Lower leg skin (tissue), 4 donors: ENCODE measurements around the gene ABR. TPM values are rescaled to one million over a fixed set of nuclear protein-coding genes. Genes with fewer than 3 reads are reported as not detected.

Source experiments
- DNase-seq, 2 donors: peaks; one replicate each; pipeline ENCODE4 v3.0.0-alpha.2; 2019; ENCODE audit warnings: low spot score in 2 of 2
- H3K4me3 ChIP-seq: fragments of 200-600 bp; sonication (generic); 2 replicates; pipeline ENCODE4 v1.5.1; 2017; ENCODE audit warnings: mild to moderate bottlenecking, low read depth; ENCODE audit not compliant: poor library complexity, severe bottlenecking
- CTCF ChIP-seq, 3 donors: fragments of 450-650 bp; IDR thresholded peaks; one replicate each; pipeline ENCODE4 v1.5.1; 2016; ENCODE audit warnings: antibody characterized with exemption in 3 of 3, mild to moderate bottlenecking in 3 of 3, moderate library complexity in 2 of 3
- POLR2A ChIP-seq, 2 donors: fragments of 450-650 bp; IDR thresholded peaks; one replicate each; pipeline ENCODE4 v1.6.1; 2016 to 2017; ENCODE audit warnings: antibody characterized with exemption in 2 of 2, mild to moderate bottlenecking in 1 of 2, moderate library complexity in 1 of 2
- WGBS, 2 donors: methylation state at CpG; one replicate each; pipeline ENCODE4 v1.1.5; 2018; 5-methylcytosine and 5-hydroxymethylcytosine counted together
- intact Hi-C: fragments of 100-400 bp; cut with DNase I; formaldehyde crosslinking; loops from one replicate; pipeline ENCODE4 v1.15.0; 2023; ENCODE audit warnings: low total_unique reads
- total RNA-seq, 4 donors: library from RNA; depleted of rRNA; stranded (reverse); fragments of >200 nt; gene quantifications; one replicate each; pipeline ENCODE4 v1.1.0, GENCODE V29; 2016

ABR gene
- total RNA-seq, result 10 to 100 TPM; 60.9 to 98.8 (median 88.3) TPM

DNA sequence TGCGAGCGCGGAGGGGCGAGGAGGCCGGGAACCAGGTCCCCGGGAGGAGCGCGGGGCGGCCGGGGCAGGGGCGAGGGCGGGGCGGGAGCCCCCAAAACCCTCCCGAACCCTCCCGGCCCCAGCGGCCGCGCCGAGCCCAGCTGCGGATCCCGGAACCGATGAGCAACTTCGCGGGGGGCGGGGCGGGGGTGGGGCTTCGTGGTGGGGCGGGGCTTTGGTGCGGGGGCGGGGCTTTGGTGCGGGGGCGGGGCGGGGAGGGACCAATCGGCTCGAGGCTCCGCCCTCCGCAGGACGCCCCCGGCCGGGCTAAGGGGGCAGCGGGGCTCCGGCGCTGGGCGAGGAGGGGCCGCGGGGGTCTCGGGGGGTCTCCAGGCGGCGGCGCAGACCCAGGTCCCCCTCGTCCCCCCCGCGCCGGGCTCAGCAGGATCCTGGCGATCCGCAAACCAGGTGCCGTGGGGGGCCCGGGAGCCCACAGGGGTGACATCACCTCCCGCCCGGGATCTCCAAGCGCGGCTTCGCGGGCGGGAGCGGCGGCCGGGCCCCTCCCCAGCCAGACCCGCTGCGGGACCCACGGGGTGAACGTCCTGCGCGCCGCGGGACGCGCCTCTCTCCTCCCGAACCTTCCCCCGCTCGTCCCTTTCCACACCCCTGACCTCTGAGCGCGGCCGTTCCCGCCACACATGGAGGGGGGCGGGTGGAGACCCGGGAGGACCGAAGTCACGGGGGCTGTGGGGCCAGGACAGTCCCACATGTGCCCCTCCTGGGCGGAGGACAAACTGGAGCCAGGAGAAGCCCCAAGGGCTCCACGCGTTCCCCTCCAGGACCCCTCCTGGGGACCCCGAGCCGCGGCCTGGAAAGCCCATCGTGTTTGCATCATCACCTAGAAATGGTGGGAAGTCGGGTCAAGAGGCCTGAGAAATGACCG, at the start of gene ABR:
Gene ABR (minus strand): TSS at position 164 of the 925 bp plus-strand sequence. CDS start 254 bp downstream, outside the sequence.
- DNase-seq, result peak in 1 of 2 donors; percentile 91
- WGBS, 2 donors, result 13 to 14% methylated on average over 43 to 44 of the region's 98 CpGs
- no peak for TF ChIP-seq CTCF (IDR thresholded peaks at IDR 0.05)
- no peak for TF ChIP-seq POLR2A (IDR thresholded peaks at IDR 0.05)
- intact Hi-C loops, result loop anchor here (10.0 kb wide), 1 partner anchor 55 kb away; no protein-coding TSS in a partner anchor
- H3K4me3 ChIP-seq, result peak within 1 kb of the TSS; percentile 53

DNA sequence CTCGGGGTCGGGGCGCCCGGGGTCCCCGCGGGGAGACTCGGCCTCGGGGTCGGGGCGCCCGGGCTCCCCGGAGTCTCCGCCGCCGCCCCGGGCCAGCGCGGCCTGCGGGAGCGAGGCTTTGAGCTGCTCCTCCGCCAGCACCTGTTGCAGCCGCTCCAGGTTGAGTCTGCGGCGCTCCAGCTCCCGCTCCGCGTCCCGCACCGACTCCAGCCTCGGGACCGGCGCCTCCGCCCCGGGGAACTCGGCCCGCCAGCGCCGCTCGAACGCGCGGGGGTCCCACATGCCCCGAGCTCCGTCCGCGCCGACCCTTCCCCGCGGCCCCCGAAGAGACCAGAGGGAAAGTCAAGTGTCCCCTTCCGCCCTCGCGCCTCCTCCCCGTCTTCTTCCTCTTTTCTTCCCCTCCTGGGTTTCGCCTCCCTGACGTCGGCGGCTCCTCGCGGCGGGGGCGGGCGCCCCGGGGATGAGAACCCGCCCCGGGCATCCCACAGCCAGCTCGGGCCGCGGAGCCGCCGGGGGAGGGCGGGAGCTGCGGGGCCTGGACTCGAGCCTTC, 49.6 kb upstream of the ABR start:
- H3K4me3 ChIP-seq, result peak overlapping the region; percentile 39
- TF ChIP-seq CTCF (IDR thresholded peaks at IDR 0.05) (no peak), POLR2A (IDR thresholded peaks at IDR 0.05) (peak in 1 of 2 donors; percentile 26)
- intact Hi-C loops, result no loop called here
- peak; percentile 70 to 96 for DNase-seq
- 0% methylated on average over 37 to 60 of the region's 74 CpGs for WGBS, 2 donors

- no peak for DNase-seq
- 0 to 1% methylated on average over 1 to 44 of the region's 79 CpGs for WGBS, 2 donors
- TF ChIP-seq CTCF (IDR thresholded peaks at IDR 0.05), result no peak
- TF ChIP-seq POLR2A (IDR thresholded peaks at IDR 0.05), result no peak
- H3K4me3 ChIP-seq, result peak overlapping the region; percentile 39
- intact Hi-C loops, result no loop called here
Observed at GRCh38 chr17:1228781-1229348, 49.1 kb upstream of the ABR start.

DNA sequence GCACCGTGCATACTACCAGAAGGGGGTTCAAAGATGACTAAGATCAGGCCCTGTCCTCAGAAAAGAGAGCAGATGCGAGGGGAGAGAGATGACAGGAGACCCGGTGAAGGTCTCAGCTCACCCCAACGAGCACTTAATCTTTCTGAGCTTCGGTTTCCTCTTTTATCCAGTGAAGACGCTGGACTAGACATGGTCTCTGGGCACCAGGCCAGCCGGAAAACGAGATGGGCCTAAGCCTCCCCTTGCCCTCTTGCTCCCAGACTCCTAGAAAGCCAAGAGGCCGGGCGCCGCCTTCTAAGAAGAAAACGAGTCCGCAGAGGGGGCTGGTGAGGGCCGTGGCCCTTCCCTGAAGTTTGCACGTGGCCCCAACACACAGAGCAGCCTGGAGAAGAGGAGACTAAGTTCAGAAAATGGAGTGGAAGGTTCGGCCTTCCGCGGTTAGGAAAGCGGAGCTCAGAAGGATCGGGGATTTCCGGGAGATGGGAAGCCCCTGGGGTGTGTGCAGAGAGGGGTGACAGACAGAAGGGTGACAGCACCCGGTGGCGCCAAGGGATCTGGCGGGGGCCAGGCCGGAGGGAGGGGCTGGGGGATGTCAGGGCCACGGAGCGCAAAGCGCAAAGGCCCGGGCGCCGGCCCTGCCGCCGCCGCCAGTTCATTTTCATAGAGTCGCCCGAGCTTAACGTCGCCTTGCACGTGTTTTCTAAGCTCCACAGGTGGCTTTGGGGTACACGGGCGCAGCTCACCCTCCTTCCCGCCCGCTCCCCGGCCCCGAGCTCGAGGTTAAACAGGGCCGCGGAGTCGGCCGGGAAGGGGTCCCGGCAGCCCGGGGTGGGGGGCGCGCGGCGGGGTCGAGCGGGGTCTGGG, 48.4 kb upstream of the ABR start:
- DNase-seq, result peak in 1 of 2 donors; percentile 88
- TF ChIP-seq CTCF (IDR thresholded peaks at IDR 0.05) (no peak), POLR2A (IDR thresholded peaks at IDR 0.05) (no peak)
- intact Hi-C loops, result no loop called here
- H3K4me3 ChIP-seq, result no peak overlapping the region
- WGBS, 2 donors, result 15 to 25% methylated on average over 48 to 54 of the region's 58 CpGs

GRCh38 chr17:1227365-1227764, 47.6 kb upstream of the ABR start:
- 78 to 83% methylated on average over 5 of the region's 5 CpGs for WGBS, 2 donors
- no peak for DNase-seq
- intact Hi-C loops, result no loop called here
- TF ChIP-seq POLR2A (IDR thresholded peaks at IDR 0.05), result no peak
- TF ChIP-seq CTCF (IDR thresholded peaks at IDR 0.05), result no peak
- no peak overlapping the region for H3K4me3 ChIP-seq
